Neural crest cell (in vitro differentiated cells): ENCODE results near the gene PXDN. TPM values are rescaled to one million over a fixed set of nuclear protein-coding genes. Genes with fewer than 3 reads are reported as not detected.
A peak's percentile ranks its signal among the peaks of the same experiment; 100 is the strongest.

ENCODE experiments used
- DNase-seq: peaks from one replicate; pipeline ENCODE4 v3.0.0; 2021; ENCODE audit warnings: low read depth, mixed read lengths, low spot score
- H3K27ac Mint-ChIP-seq: one replicate; pipeline ENCODE4 v1.8.0; 2021; ENCODE audit warnings: mild to moderate bottlenecking, mixed read lengths; ENCODE audit not compliant: unreplicated experiment
- H3K27me3 Mint-ChIP-seq: 2 replicates; pipeline ENCODE4 v1.8.0; 2021; ENCODE audit warnings: low read depth, mild to moderate bottlenecking, mixed read lengths
- H3K36me3 Mint-ChIP-seq: 2 replicates; pipeline ENCODE4 v1.8.0; 2021; ENCODE audit warnings: low read depth, mild to moderate bottlenecking, mixed read lengths
- H3K4me1 Mint-ChIP-seq: 2 replicates; pipeline ENCODE4 v1.8.0; 2021; ENCODE audit warnings: mixed read lengths
- H3K4me3 Mint-ChIP-seq: one replicate; pipeline ENCODE4 v1.8.0; 2021; ENCODE audit warnings: mild to moderate bottlenecking, mixed read lengths
- H3K9me3 Mint-ChIP-seq: 2 replicates; pipeline ENCODE4 v1.8.0; 2021; ENCODE audit warnings: mixed read lengths
- total RNA-seq: library from RNA; stranded (reverse); gene quantifications from 2 replicates; pipeline ENCODE4 v1.2.1, GENCODE V29; 2021
- TF ChIP-seq, protein P1 (sequence below): fragments of 200-600 bp; sonication (generic); conservative IDR thresholded peaks from 2 replicates; pipeline ENCODE4 v1.5.0; 2021; ENCODE audit warnings: antibody characterized with exemption, mild to moderate bottlenecking

PXDN gene
- total RNA-seq, 1 donor from 2014 or later: 218 TPM

DNA sequence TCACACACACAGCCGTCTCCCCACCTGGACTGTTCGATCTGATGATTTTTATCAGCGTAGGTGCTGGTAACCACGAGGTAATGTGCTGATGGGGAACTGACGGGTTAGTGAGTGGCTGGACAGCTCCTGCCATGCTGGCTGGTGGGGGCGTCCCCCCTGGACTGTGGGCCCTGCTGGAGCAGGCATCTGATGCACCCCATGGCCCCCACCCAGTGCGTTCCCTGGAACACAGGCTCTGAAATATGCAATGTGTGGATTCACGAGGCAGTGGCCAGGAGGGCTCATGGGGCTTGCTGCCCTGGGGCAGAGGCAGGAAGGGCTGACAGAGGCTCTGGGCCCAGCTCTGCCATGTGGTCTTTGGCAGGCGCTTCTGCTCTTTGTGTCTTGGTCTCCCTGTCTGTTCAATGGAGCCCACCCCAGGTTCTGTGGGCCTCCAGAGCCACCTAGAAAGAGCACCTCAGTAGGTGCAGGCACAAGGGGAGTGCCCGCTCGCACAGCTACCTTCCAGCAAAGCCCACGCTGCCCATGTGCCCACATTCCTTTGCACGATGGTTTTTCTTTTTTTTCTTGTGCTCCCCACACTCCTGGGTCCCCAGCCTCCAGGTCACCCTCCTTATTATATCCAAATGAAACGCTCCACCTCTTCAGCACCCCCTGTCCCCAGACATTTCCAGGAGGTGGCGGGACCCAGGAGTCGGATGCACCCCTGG lies 10.3 kb upstream of the PXDN start:
- Mint-ChIP-seq H3K36me3 (peaks cover 2% of the 10 kb centered on the region), H3K27ac (no peak overlapping the region), H3K4me3 (no peak overlapping the region), H3K9me3 (no peaks in the 10 kb centered on the region), H3K4me1 (peaks cover 11% of the 10 kb centered on the region), H3K27me3 (peaks cover 4% of the 10 kb centered on the region)
- no peak for DNase-seq
- TF ChIP-seq, protein P1, sequence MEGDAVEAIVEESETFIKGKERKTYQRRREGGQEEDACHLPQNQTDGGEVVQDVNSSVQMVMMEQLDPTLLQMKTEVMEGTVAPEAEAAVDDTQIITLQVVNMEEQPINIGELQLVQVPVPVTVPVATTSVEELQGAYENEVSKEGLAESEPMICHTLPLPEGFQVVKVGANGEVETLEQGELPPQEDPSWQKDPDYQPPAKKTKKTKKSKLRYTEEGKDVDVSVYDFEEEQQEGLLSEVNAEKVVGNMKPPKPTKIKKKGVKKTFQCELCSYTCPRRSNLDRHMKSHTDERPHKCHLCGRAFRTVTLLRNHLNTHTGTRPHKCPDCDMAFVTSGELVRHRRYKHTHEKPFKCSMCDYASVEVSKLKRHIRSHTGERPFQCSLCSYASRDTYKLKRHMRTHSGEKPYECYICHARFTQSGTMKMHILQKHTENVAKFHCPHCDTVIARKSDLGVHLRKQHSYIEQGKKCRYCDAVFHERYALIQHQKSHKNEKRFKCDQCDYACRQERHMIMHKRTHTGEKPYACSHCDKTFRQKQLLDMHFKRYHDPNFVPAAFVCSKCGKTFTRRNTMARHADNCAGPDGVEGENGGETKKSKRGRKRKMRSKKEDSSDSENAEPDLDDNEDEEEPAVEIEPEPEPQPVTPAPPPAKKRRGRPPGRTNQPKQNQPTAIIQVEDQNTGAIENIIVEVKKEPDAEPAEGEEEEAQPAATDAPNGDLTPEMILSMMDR: no peak

DNA sequence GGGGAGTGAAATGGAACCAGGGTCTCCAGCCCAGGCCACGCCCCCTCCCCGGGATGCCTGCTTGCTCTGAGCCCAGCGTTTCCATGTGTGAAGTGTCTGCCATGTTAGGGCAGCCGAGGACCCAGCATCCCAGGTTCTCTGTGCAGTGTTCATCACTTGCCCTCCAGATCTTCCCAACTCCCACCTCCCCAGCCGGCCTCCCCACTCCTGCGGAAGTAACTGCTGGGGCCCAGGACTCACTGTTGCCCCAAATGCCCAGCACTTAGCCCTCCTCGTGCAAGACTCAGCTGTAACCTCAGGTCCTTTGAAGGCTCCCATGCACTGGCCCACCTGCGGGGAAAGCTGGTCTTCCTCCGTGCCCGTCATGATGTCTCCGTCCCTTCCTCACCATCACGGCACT lies 9.7 kb upstream of the PXDN start:
- Mint-ChIP-seq H3K9me3 (no peaks in the 10 kb centered on the region), H3K4me3 (no peak overlapping the region), H3K27me3 (peaks cover 4% of the 10 kb centered on the region), H3K4me1 (peaks cover 11% of the 10 kb centered on the region), H3K27ac (no peak overlapping the region), H3K36me3 (peaks cover 2% of the 10 kb centered on the region)
- TF ChIP-seq, protein P1: no peak
- no peak for DNase-seq

DNA sequence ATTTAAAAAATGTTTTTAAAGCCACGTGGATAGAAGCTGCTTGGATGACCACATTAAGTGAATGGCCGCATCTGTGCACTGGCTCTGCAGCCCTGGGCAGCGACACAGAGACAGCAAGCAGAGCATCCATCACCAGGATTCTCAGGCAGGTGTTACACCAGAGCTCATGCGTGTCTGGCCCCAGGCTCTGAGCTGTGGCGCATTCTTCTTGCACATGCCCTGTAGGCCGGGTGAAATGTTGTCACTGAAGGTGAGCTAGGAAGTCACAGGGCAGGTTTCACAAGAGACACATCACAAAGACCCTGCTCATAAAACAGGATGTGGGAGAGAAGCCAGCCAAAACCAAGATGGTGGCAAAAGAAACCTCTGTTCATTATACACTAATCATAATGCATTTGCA lies 8.4 kb upstream of the PXDN start:
- no peaks in the 10 kb centered on the region for H3K9me3 Mint-ChIP-seq
- H3K4me1 Mint-ChIP-seq: peaks cover 7% of the 10 kb centered on the region
- H3K4me3 Mint-ChIP-seq: no peak overlapping the region
- peaks cover 7% of the 10 kb centered on the region for H3K27me3 Mint-ChIP-seq
- peaks cover 2% of the 10 kb centered on the region for H3K36me3 Mint-ChIP-seq
- H3K27ac Mint-ChIP-seq: no peak overlapping the region
- TF ChIP-seq, protein P1: no peak
- no peak for DNase-seq

DNA sequence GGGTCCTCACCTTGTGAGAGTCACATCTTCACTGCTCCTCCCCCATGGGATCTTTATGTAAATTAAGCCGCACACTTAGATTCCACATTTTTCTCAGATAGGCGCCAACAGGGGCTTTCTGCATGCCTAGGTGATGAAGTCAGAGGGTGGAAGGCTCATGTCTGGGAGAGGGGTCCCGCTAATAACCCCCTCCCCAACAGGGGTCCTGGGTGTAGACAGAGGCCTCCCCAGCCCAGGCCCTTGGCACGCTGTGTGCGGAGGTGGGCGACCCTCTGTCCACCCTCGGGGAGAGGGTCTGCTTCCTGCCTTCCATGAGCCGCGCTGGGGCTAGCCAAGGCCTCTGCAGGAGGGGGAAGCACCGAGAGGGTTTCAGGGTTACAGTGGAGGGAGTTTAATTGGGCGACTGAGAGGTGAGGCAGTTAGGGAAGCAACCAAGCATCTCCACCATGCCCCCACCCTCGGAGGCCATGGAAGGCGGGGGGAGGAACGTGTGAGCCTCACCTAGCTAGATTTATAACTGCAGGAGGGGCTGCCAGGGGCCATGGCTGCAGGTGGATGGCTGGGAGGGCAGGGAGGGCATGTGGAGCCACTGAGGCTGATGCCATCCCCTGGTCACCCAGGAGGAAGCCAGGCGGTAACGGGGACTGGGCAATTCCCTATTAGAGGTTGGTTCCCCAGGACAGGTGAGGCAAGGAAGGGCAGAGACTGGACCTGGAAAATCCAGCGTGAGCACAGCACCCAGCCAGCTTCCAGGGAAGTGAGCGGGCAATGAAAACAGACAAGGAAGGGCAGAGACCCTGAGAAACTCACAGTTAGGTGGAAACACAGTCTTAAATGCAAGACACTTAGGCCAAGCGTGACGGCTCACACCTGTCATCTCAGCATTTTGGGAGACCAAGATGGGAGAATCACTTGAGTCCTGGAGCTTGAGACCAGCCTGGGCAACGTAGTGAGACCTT lies 7.7 kb upstream of the PXDN start:
- TF ChIP-seq, protein P1: no peak
- no peak overlapping the region for H3K27ac Mint-ChIP-seq
- DNase-seq: no peak
- no peaks in the 10 kb centered on the region for H3K9me3 Mint-ChIP-seq
- H3K4me3 Mint-ChIP-seq: no peak overlapping the region
- H3K4me1 Mint-ChIP-seq: peaks cover 7% of the 10 kb centered on the region
- H3K27me3 Mint-ChIP-seq: peaks cover 7% of the 10 kb centered on the region
- peaks cover 4% of the 10 kb centered on the region for H3K36me3 Mint-ChIP-seq

DNA sequence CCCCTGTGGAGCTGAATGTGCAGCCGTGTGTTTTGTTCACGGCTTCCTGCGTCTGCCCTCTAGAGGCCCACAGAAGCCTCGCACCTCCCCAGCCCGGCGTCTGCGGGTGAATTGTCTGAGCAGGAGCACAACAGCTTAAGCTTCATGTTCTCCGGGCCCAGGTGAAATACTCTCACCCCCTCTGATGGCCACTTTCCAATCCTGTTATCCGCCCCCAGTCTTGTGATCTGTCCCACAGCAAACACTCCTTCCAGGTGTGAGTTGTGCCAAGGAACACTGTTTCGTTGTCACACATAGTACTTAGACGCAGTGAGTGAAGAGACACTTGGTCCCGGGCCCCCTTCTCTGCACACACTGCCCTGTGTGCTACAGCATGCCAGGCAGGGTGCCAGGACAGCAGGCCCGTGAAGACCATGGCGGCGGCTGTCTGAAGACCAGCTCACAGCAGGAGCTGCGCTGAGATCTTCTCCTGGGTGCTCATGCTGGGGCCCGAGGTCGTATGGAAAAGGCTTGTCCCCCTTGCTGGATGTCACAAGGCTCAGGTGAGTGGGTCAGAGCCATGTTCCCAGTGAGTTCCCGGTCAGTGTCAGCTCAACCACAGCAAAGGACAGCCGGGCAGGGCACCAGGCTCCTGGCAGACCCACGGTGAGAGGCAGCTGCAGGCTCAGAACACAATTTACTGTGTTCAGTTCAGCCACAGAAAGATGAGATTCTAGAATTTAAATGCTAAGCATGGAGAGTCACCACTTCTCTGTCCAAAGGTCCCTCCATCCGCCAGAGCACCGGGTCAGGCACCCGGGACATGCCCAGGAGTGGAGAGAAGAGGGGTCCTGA lies 6.8 kb upstream of the PXDN start:
- peaks cover 9% of the 10 kb centered on the region for H3K36me3 Mint-ChIP-seq
- peak; percentile 64 for DNase-seq
- H3K27me3 Mint-ChIP-seq: peaks cover 9% of the 10 kb centered on the region
- H3K4me3 Mint-ChIP-seq: peak overlapping the region; percentile 76
- H3K9me3 Mint-ChIP-seq: no peaks in the 10 kb centered on the region
- no peak overlapping the region for H3K27ac Mint-ChIP-seq
- TF ChIP-seq, protein P1: peak; percentile 81
- H3K4me1 Mint-ChIP-seq: peaks cover 9% of the 10 kb centered on the region
